BJ (cell line): ENCODE measurements around the gene IL17B. TPM values are rescaled to one million over a fixed set of nuclear protein-coding genes. Genes with fewer than 3 reads are reported as not detected.

ENCODE experiments used
- CTCF ChIA-PET: fragments of 350-600 bp; formaldehyde crosslinking; extraction: SDS; loops from one replicate; lab custom pipeline; 2021; ENCODE audit warnings: antibody characterized with exemption, inconsistent platforms; lab: Yijun Ruan, JAX
- POLR2A ChIA-PET: fragments of 300-600 bp; sonication (Branson Sonifier 250); formaldehyde crosslinking; extraction: SDS; loops from one replicate; lab custom pipeline; 2021; ENCODE audit warnings: antibody characterized with exemption; lab: Charles Lee
- DNase-seq: peaks from one replicate; pipeline ENCODE4 v3.0.0-alpha.2; 2011; ENCODE audit warnings: low read depth
- H3K27me3 ChIP-seq: 2 replicates; pipeline ENCODE4 v1.6.0; 2011; ENCODE audit warnings: low read length; ENCODE audit not compliant: control insufficient read depth, insufficient read depth
- H3K36me3 ChIP-seq: 2 replicates; pipeline ENCODE4 v1.5.1; 2011; ENCODE audit warnings: low read length; ENCODE audit not compliant: control insufficient read depth, insufficient read depth
- H3K4me3 ChIP-seq: 2 replicates; pipeline ENCODE4 v1.5.1; 2011; ENCODE audit warnings: low read depth, mild to moderate bottlenecking, control low read depth, low read length
- polyA plus RNA-seq: library from polyadenylated mRNA; depleted of rRNA; stranded (reverse); fragments of >200 nt; gene quantifications from 2 replicates; pipeline ENCODE4 v1.2.3, GENCODE V29; 2011
- TF ChIP-seq, protein P1 (sequence below): IDR thresholded peaks from 2 replicates; pipeline ENCODE4 v1.5.1; 2011; ENCODE audit warnings: low read depth, mild to moderate bottlenecking, control low read depth, inconsistent platforms, low read length, moderate library complexity; ENCODE audit not compliant: insufficient read depth

IL17B gene
- polyA plus RNA-seq, 1 experiment: 0.90 TPM

DNA sequence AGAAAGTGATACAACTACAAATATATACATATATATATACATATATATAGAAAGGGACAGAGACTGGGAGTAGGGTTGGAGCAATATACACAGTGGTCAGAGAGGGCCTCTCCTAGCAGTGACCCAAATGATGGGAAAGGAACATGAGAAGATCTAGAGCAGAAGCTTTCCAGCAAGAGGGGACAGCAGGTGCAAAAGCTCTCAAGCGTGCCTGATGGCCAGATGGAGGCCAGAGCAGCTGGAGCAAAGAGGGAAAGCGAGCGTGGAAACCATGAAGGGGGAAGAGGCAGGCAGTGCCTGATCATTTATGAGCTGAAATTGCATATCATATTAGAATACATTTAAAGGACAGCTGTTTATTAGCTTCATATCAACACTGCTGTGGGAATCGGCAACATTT is 41.4 kb downstream of the IL17B start:
- H3K36me3 ChIP-seq: no peaks in the 10 kb centered on the region
- H3K27me3 ChIP-seq: no peaks in the 10 kb centered on the region
- ChIA-PET POLR2A (no interaction called here), CTCF (no interaction called here)
- no peak overlapping the region for H3K4me3 ChIP-seq
- no peak for DNase-seq
- TF ChIP-seq, protein P1, sequence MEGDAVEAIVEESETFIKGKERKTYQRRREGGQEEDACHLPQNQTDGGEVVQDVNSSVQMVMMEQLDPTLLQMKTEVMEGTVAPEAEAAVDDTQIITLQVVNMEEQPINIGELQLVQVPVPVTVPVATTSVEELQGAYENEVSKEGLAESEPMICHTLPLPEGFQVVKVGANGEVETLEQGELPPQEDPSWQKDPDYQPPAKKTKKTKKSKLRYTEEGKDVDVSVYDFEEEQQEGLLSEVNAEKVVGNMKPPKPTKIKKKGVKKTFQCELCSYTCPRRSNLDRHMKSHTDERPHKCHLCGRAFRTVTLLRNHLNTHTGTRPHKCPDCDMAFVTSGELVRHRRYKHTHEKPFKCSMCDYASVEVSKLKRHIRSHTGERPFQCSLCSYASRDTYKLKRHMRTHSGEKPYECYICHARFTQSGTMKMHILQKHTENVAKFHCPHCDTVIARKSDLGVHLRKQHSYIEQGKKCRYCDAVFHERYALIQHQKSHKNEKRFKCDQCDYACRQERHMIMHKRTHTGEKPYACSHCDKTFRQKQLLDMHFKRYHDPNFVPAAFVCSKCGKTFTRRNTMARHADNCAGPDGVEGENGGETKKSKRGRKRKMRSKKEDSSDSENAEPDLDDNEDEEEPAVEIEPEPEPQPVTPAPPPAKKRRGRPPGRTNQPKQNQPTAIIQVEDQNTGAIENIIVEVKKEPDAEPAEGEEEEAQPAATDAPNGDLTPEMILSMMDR: no peak

- POLR2A ChIA-PET: no interaction called here
- DNase-seq: no peak
- no peaks in the 10 kb centered on the region for H3K36me3 ChIP-seq
- TF ChIP-seq, protein P1: no peak
- H3K27me3 ChIP-seq: no peaks in the 10 kb centered on the region
- CTCF ChIA-PET: interaction anchor here (1.0 to 2.1 kb wide), 3 partner anchors 12 to 34 kb away, joined by 3 to 8 read pairs (median 3); no protein-coding TSS in a partner anchor
- H3K4me3 ChIP-seq: no peak overlapping the region
Measured at GRCh38 chr5:149333711-149334443, 45.2 kb downstream of the IL17B start.

GRCh38 chr5:149328177-149328576 is 50.9 kb downstream of the IL17B start:
- POLR2A ChIA-PET: no interaction called here
- Histone ChIP-seq H3K36me3 (no peaks in the 10 kb centered on the region), H3K4me3 (no peak overlapping the region), H3K27me3 (no peaks in the 10 kb centered on the region)
- CTCF ChIA-PET: interaction anchor here (20.8 kb wide), 1 partner anchor 40 kb away, joined by 289 read pairs; no protein-coding TSS in a partner anchor
- TF ChIP-seq, protein P1: no peak
- no peak for DNase-seq

DNA sequence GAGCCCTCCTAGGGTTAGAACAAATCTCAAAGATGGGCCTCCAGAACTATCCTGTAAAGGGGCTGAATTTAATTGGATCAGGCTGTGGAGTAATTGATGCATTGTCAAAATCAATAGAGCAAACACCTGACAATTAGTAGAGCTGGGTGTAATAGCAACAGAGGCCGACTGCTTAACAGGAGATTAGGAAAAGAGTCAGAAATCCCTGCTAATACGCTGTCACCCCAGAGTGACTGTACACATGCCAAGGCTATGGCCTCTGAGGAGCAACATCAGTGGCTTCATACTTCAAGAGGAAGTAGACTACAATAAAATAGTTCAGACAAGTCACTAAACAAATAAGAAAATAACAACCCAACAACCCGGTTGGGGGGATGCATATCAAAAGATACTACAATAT is 52.5 kb downstream of the IL17B start:
- Histone ChIP-seq H3K27me3 (no peaks in the 10 kb centered on the region), H3K36me3 (no peaks in the 10 kb centered on the region), H3K4me3 (no peak overlapping the region)
- ChIA-PET POLR2A (no interaction called here), CTCF (interaction anchor here (1.0 to 20.8 kb wide), 3 partner anchors 8 to 42 kb away, joined by 3 to 289 read pairs (median 3); no protein-coding TSS in a partner anchor)
- TF ChIP-seq, protein P1: no peak
- DNase-seq: no peak

- CTCF ChIA-PET: interaction anchor here (1.0 to 20.8 kb wide), 4 partner anchors 8 to 108 kb away, joined by 3 to 289 read pairs (median 3); no protein-coding TSS in a partner anchor
- DNase-seq: no peak
- TF ChIP-seq, protein P1: no peak
- Histone ChIP-seq H3K4me3 (no peak overlapping the region), H3K27me3 (no peaks in the 10 kb centered on the region), H3K36me3 (no peaks in the 10 kb centered on the region)
- POLR2A ChIA-PET: no interaction called here
Measured at GRCh38 chr5:149325894-149326293, 53.2 kb downstream of the IL17B start.
